GM23338 (cell line): ENCODE measurements around the gene C3orf85. TPM values are rescaled to one million over a fixed set of nuclear protein-coding genes. Genes with fewer than 3 reads are reported as not detected.

Experiments used
- ATAC-seq: fragments of 200-7000 bp; cut with Tn5 transposase; 3 replicates; pipeline ENCODE4 v1.9.1; 2020
- DNase-seq: peaks from one replicate; pipeline ENCODE4 v3.0.0-alpha.2; 2015; ENCODE audit warnings: low spot score
- H2AFZ ChIP-seq: fragments of 200-600 bp; sonication (generic); 2 replicates; pipeline ENCODE4 v1.8.0; 2016; ENCODE audit warnings: antibody characterized with exemption, mild to moderate bottlenecking, moderate library complexity
- H3F3A ChIP-seq: fragments of 200-600 bp; sonication (generic); replicated peaks from 2 replicates; pipeline ENCODE4 v1.8.0; 2017; ENCODE audit warnings: antibody characterized with exemption, mixed run types, low read depth
- H3K27ac ChIP-seq: fragments of 200-600 bp; sonication (generic); 2 replicates; pipeline ENCODE4 v1.6.1; 2016; ENCODE audit warnings: low read depth
- H3K27me3 ChIP-seq: fragments of 200-600 bp; sonication (generic); 2 replicates; pipeline ENCODE4 v1.8.0; 2016; ENCODE audit warnings: mild to moderate bottlenecking, mixed run types, moderate library complexity; ENCODE audit not compliant: insufficient read depth
- H3K36me3 ChIP-seq: fragments of 200-600 bp; sonication (generic); 2 replicates; pipeline ENCODE4 v1.8.0; 2016; ENCODE audit warnings: mild to moderate bottlenecking; ENCODE audit not compliant: insufficient read depth
- H3K4me1 ChIP-seq: fragments of 200-600 bp; sonication (generic); 2 replicates; pipeline ENCODE4 v1.8.0; 2016; ENCODE audit warnings: mild to moderate bottlenecking, moderate library complexity; ENCODE audit not compliant: insufficient read depth
- H3K4me2 ChIP-seq: fragments of 200-600 bp; sonication (generic); 2 replicates; pipeline ENCODE4 v1.7.1; 2017; ENCODE audit warnings: mixed run types
- H3K4me3 ChIP-seq: fragments of 200-600 bp; sonication (generic); 2 replicates; pipeline ENCODE4 v1.6.1; 2016; ENCODE audit warnings: mixed run types
- H3K79me2 ChIP-seq: fragments of 200-600 bp; sonication (generic); replicated peaks from 2 replicates; pipeline ENCODE4 v1.8.0; 2017; ENCODE audit warnings: mild to moderate bottlenecking; ENCODE audit not compliant: insufficient read depth
- H3K9me2 ChIP-seq: fragments of 200-600 bp; sonication (generic); 2 replicates; pipeline ENCODE4 v1.8.0; 2017; ENCODE audit not compliant: insufficient read depth
- H4K20me1 ChIP-seq: fragments of 200-600 bp; sonication (generic); replicated peaks from 2 replicates; pipeline ENCODE4 v1.8.0; 2017; ENCODE audit warnings: mild to moderate bottlenecking; ENCODE audit not compliant: insufficient read depth
- H3K27ac Mint-ChIP-seq: 2 replicates; pipeline ENCODE4 v1.8.0; 2020; ENCODE audit warnings: inconsistent platforms, mild to moderate bottlenecking, moderate library complexity, mixed read lengths
- H3K27me3 Mint-ChIP-seq: 3 replicates; pipeline ENCODE4 v1.8.0; 2022; ENCODE audit warnings: low read depth, mild to moderate bottlenecking, moderate library complexity, mixed read lengths, inconsistent platforms; ENCODE audit not compliant: insufficient read depth, poor library complexity
- H3K36me3 Mint-ChIP-seq: 3 replicates; pipeline ENCODE4 v1.8.0; 2021; ENCODE audit warnings: low read depth, mild to moderate bottlenecking, inconsistent platforms, moderate library complexity, mixed read lengths
- H3K4me1 Mint-ChIP-seq: 3 replicates; pipeline ENCODE4 v1.8.0; 2020; ENCODE audit warnings: mild to moderate bottlenecking, inconsistent platforms, mixed read lengths
- H3K4me3 Mint-ChIP-seq: 3 replicates; pipeline ENCODE4 v1.8.0; 2021; ENCODE audit warnings: moderate library complexity, mild to moderate bottlenecking, inconsistent platforms, mixed read lengths
- H3K9me3 Mint-ChIP-seq: 3 replicates; pipeline ENCODE4 v1.8.0; 2020; ENCODE audit warnings: moderate library complexity, mild to moderate bottlenecking, inconsistent platforms, mixed read lengths
- CREB1 ChIP-seq: fragments of 250-450 bp; sonication (Bioruptor Pico); IDR thresholded peaks from 2 replicates; pipeline ENCODE4 v1.5.0; 2020; ENCODE audit warnings: low read depth, mild to moderate bottlenecking, moderate library complexity
- ETS1 ChIP-seq: IDR thresholded peaks from 2 replicates; pipeline ENCODE4 v1.6.1; 2016; ENCODE audit warnings: antibody characterized with exemption
- EZH2 ChIP-seq: fragments of 200-600 bp; sonication (generic); IDR thresholded peaks from one replicate; pipeline ENCODE4 v1.8.0; 2017; ENCODE audit warnings: antibody characterized with exemption, mild to moderate bottlenecking, low read depth; ENCODE audit not compliant: unreplicated experiment
- EZH2phosphoT487 ChIP-seq: fragments of 200-600 bp; sonication (generic); IDR thresholded peaks from one replicate; pipeline ENCODE4 v1.8.1; 2018; ENCODE audit warnings: antibody characterized with exemption; ENCODE audit not compliant: unreplicated experiment
- JUNB ChIP-seq: IDR thresholded peaks from one replicate; pipeline ENCODE4 v1.6.1; 2016; ENCODE audit warnings: antibody characterized with exemption; ENCODE audit not compliant: unreplicated experiment
- NANOG ChIP-seq: IDR thresholded peaks from 2 replicates; pipeline ENCODE4 v1.6.1; 2016; ENCODE audit warnings: antibody characterized with exemption, borderline replicate concordance
- POLR2AphosphoS5 ChIP-seq: IDR thresholded peaks from 2 replicates; pipeline ENCODE4 v1.6.1; 2016; ENCODE audit warnings: antibody characterized with exemption, low read depth
- REST ChIP-seq: IDR thresholded peaks from one replicate; pipeline ENCODE4 v1.6.1; 2018; ENCODE audit warnings: antibody characterized with exemption; ENCODE audit not compliant: unreplicated experiment
- STAT1 ChIP-seq: IDR thresholded peaks from one replicate; pipeline ENCODE4 v1.6.1; 2016; ENCODE audit warnings: antibody characterized with exemption; ENCODE audit not compliant: unreplicated experiment
- ZNF114 ChIP-seq: fragments of 250-450 bp; sonication (Bioruptor Pico); IDR thresholded peaks from 2 replicates; pipeline ENCODE4 v1.5.0; 2020; ENCODE audit warnings: mild to moderate bottlenecking, moderate library complexity
- ZNF331 ChIP-seq: fragments of 250-450 bp; sonication (Bioruptor Pico); IDR thresholded peaks from 2 replicates; pipeline ENCODE4 v1.5.0; 2020; ENCODE audit warnings: low read depth, mild to moderate bottlenecking, moderate library complexity
- ZNF462 ChIP-seq: fragments of 250-450 bp; sonication (Bioruptor Pico); IDR thresholded peaks from 2 replicates; pipeline ENCODE4 v1.5.0; 2020; ENCODE audit warnings: mild to moderate bottlenecking, moderate library complexity
- polyA plus RNA-seq: library from polyadenylated mRNA; unstranded; fragments of >200 nt; fragmentation: Nextera tagmentation; extraction: Ambion mirVana; gene quantifications from 2 replicates; pipeline ENCODE4 v1.2.1, GENCODE V29; 2016
- total RNA-seq: library from RNA; depleted of rRNA; stranded (reverse); fragments of >200 nt; shearing (Covaris generic); gene quantifications from 2 replicates; pipeline ENCODE4 v1.2.3, GENCODE V29; 2014
- TF ChIP-seq, protein P1 (sequence below), 2 experiments: fragments of 200-600 bp in 1 of 2; sonication (generic) in 1 of 2; conservative IDR thresholded peaks; 2 replicates each; pipeline versions ENCODE4 v1.5.1 to v1.6.1; 2016 to 2017; ENCODE audit warnings: antibody characterized with exemption in 2 of 2, low read depth in 2 of 2, mild to moderate bottlenecking in 2 of 2, moderate library complexity in 1 of 2

The C3orf85 gene
- total and polyA plus RNA-seq, 2 experiments from 2014 or later: not detected

GRCh38 chr3:109155828-109156227 lies 19.3 kb downstream of the C3orf85 start (continued):
- TF ChIP-seq CREB1 (CRISPR knock-in tag): no peak
- no peak for TF ChIP-seq STAT1

DNA sequence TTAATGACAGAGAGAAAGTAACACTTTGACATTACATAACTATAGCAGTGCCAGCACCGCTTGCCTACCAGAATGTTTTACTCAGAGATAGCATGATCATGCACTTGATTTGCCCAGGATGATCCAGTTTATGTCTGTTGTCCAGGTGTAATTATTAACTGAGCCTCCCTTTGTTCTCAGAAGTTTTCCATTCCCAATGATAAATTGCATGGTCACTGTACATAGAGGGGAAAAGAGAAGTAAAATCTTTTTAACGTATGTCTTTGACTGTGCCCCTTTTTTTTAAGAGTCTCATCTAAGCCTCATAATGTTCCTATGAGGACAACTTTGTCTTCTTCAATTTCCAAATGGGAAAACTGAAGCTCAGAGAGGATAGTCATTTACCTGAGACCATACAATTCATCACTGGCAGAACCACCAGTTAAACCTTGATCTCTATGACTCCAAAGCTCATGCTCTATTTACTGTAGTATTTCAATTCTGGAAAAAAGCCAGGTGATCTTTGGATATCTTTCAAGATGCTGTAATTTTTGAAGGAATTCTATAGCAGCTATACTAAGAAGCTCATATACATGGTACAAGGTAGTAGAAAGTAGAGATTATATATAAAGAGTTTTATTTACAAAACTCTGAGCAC lies 25.1 kb downstream of the C3orf85 start:
- Histone ChIP-seq H4K20me1 (no peaks in the 10 kb centered on the region), H3K36me3 (no peaks in the 10 kb centered on the region)
- TF ChIP-seq ZNF114 (CRISPR knock-in tag) (no peak), REST (no peak), POLR2AphosphoS5 (no peak), ETS1 (no peak), ZNF331 (CRISPR knock-in tag) (no peak), EZH2phosphoT487 (no peak), EZH2 (no peak), NANOG (no peak), JUNB (no peak), ZNF462 (no peak), CREB1 (CRISPR knock-in tag) (no peak)
- TF ChIP-seq, protein P1, sequence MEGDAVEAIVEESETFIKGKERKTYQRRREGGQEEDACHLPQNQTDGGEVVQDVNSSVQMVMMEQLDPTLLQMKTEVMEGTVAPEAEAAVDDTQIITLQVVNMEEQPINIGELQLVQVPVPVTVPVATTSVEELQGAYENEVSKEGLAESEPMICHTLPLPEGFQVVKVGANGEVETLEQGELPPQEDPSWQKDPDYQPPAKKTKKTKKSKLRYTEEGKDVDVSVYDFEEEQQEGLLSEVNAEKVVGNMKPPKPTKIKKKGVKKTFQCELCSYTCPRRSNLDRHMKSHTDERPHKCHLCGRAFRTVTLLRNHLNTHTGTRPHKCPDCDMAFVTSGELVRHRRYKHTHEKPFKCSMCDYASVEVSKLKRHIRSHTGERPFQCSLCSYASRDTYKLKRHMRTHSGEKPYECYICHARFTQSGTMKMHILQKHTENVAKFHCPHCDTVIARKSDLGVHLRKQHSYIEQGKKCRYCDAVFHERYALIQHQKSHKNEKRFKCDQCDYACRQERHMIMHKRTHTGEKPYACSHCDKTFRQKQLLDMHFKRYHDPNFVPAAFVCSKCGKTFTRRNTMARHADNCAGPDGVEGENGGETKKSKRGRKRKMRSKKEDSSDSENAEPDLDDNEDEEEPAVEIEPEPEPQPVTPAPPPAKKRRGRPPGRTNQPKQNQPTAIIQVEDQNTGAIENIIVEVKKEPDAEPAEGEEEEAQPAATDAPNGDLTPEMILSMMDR (conservative IDR thresholded peaks at IDR 0.05; ENCODE audit: low read depth in 2 of 2): no peak

More for the DNA sequence above, 25.1 kb downstream of the C3orf85 start:
- H3K9me3 Mint-ChIP-seq: peaks cover 8% of the 10 kb centered on the region; the same call in 2 of the 3 replicates
- Histone ChIP-seq H3K4me3 (no peak overlapping the region), H3K4me2 (no peak overlapping the region), H3K4me1 (no peaks in the 10 kb centered on the region; the same call in 1 of the 2 replicates), H3K79me2 (no peaks in the 10 kb centered on the region), H3K27ac (no peak overlapping the region), H3K27me3 (no peaks in the 10 kb centered on the region), H3K9me2 (0 out of 2 replicates have a peak, but pooled peaks cover 3% of the 10 kb centered on the region), H3F3A (no peaks in the 10 kb centered on the region), H2AFZ (no peak overlapping the region)
- no peak overlapping the region for H3K4me3 Mint-ChIP-seq
- ATAC-seq: no peak
- no peaks in the 10 kb centered on the region for H3K36me3 Mint-ChIP-seq
- H3K4me1 Mint-ChIP-seq: peaks cover 4% of the 10 kb centered on the region; the same call in 2 of the 3 replicates
- H3K27me3 Mint-ChIP-seq: no peaks in the 10 kb centered on the region
- no peak for DNase-seq
- H3K27ac Mint-ChIP-seq: no peak overlapping the region
